SK-N-MC (cell line): Measurements from ENCODE around the gene VPS52.
A peak's percentile ranks its signal among the peaks of the same experiment; 100 is the strongest.

ENCODE experiments used
- DNase-seq: peaks from one replicate; pipeline ENCODE4 v3.0.0-alpha.2; 2011; ENCODE audit warnings: low read depth, low spot score
- H3K27ac ChIP-seq: fragments of 200-600 bp; sonication (generic); 2 replicates; pipeline ENCODE4 v1.5.1; 2016; ENCODE audit warnings: mixed run types
- H3K36me3 ChIP-seq: fragments of 200-600 bp; sonication (generic); 2 replicates; pipeline ENCODE4 v1.6.1; 2017; ENCODE audit warnings: antibody characterized with exemption, low read length, mixed read lengths; ENCODE audit not compliant: insufficient read depth
- H3K4me3 ChIP-seq: fragments of 200-600 bp; sonication (generic); 2 replicates; pipeline ENCODE4 v1.5.1; 2016
- H3K9ac ChIP-seq: fragments of 200-600 bp; sonication (generic); 2 replicates; pipeline ENCODE4 v1.8.0; 2017; ENCODE audit warnings: mixed run types, mixed read lengths; ENCODE audit not compliant: insufficient read length
- H3K9me3 ChIP-seq: fragments of 200-600 bp; sonication (generic); 2 replicates; pipeline ENCODE4 v1.6.1; 2017; ENCODE audit warnings: low read depth, mild to moderate bottlenecking, antibody characterized with exemption, low read length, moderate library complexity, mixed read lengths
- EZH2 ChIP-seq: fragments of 200-600 bp; sonication (generic); IDR thresholded peaks from one replicate; pipeline ENCODE4 v1.6.1; 2017; ENCODE audit warnings: antibody characterized with exemption
- FOXP2 ChIP-seq: optimal IDR thresholded peaks from 2 replicates; pipeline ENCODE3; 2011; ENCODE audit warnings: mild to moderate bottlenecking, moderate library complexity; ENCODE audit not compliant: insufficient read depth; ENCODE audit errors: extremely low read length, control extremely low read depth
- POLR2AphosphoS5 ChIP-seq: IDR thresholded peaks from 2 replicates; pipeline ENCODE4 v1.6.1; 2012; ENCODE audit warnings: mild to moderate bottlenecking, low read depth, low read length, borderline replicate concordance

The VPS52 gene, protein sequence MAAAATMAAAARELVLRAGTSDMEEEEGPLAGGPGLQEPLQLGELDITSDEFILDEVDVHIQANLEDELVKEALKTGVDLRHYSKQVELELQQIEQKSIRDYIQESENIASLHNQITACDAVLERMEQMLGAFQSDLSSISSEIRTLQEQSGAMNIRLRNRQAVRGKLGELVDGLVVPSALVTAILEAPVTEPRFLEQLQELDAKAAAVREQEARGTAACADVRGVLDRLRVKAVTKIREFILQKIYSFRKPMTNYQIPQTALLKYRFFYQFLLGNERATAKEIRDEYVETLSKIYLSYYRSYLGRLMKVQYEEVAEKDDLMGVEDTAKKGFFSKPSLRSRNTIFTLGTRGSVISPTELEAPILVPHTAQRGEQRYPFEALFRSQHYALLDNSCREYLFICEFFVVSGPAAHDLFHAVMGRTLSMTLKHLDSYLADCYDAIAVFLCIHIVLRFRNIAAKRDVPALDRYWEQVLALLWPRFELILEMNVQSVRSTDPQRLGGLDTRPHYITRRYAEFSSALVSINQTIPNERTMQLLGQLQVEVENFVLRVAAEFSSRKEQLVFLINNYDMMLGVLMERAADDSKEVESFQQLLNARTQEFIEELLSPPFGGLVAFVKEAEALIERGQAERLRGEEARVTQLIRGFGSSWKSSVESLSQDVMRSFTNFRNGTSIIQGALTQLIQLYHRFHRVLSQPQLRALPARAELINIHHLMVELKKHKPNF

DNA sequence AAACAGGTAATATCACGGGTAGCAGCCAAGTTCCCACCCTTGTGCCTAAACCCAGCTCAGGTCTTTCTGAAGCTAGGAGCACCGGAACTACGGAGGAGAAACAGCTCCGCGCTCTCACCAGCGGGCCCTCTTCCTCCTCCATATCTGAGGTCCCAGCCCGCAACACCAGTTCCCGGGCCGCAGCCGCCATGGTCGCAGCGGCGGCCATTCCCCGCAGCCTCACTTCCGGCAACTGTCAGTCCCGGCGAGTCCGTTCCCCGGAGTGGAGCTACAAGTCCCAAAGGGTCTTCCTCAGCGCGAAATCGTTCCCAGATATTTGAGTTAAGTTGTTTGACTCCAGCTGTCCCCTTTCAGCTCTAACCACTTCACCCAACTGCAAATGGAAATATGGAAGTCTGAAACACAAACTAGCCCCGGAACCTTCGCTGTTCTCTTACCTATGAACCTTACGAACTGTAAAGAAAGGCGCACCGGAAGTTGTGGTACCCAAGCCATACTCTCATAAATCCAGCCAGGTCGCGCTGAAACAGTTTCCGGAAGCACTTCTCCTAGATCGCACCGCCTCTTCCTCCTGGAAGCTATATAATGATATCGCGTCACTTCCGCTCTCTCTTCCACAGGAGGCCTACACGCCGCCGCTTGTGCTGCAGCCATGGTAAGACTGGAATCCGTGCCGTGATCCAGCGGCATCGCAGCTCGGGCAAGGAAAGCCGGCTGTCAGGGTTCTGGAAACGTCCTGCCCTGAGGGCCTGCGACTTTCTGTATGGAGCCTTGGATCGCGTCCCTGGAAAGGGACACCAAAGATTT lies at the start of gene VPS52, which contains the start of gene RPS18:
Gene VPS52 (minus strand): TSS at position 409 of the 807 bp plus-strand sequence. CDS start 201 bp downstream, at position 208.
Gene RPS18 (plus strand): TSS at position 608 of the 807 bp plus-strand sequence. CDS start 45 bp downstream, at position 653.
- Histone ChIP-seq H3K27ac (peak within 1 kb of the TSS; percentile 99), H3K4me3 (peak within 1 kb of the TSS; percentile 99), H3K9me3 (no peaks in the 10 kb centered on the region), H3K9ac (peak within 1 kb of the TSS; percentile 99), H3K36me3 (peaks cover 73% of the 10 kb centered on the region)
- peak; percentile 100 for DNase-seq
- TF ChIP-seq POLR2AphosphoS5: peak; percentile 100
- TF ChIP-seq EZH2: no peak
- TF ChIP-seq FOXP2: peak; percentile 20

DNA sequence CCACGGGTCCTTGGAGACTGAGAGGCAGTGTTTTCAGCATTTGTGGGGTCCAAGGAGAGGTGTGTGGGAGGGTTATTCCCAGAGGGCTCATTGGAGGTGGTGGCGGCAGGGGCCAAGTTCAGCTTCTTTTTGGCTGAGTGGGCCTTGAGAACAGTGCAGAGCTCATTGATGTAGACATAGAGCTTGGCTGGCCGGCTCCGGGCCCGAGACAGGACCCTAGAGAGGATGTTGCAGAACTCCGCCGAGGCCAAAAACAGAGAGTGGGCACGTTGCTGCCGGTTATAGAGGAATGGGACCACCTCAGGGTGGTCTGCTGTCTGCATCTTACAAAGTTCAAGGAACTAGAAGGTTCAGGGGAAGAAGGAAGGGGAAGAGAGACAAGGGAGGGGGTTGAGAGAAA lies 49.6 kb upstream of the VPS52 start:
- TF ChIP-seq POLR2AphosphoS5: no peak

DNA sequence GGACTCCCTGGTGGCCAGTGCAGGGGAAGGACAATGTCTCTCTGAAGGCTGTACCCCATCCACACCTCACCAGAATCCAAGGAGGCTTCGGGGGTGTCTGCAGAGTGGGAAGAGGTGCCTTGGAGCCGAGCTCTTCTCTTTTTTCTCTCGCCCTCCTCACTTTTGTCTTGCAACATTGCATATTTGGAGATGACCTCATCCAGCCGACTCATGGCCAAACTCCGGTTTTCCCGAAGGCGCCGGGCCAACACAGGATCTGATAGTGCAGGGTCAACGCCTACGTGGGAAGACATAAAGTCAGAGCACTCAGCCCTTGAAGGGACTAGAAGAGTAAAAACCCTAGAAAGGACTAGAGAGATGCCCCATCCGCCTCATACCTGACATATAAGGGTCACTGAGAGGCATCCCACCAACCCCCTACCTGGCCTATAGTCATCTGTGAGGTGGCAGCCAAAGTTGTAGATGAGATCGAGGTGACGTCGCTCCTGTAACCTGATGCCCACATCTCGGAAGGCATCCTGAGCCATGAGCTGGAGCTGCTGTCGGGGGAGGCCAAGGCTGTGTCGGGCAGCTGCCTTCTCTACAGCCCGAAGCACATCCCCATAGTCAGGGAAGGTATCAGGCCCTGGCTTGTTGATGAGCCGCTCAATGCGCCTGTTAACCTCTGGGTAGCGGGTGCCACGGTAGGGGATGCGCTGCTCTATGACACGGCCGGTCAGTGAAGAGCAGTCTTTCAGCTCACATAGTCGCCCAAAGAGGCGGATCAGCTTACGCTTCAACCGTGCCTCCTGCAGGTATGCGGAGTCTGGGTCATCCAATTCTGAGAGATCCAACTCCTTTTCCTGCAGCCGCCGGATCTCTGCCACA lies 48.9 kb upstream of the VPS52 start:
- peaks cover 33% of the 10 kb centered on the region for H3K36me3 ChIP-seq
- DNase-seq: no peak
- TF ChIP-seq EZH2 (no peak), FOXP2 (no peak), POLR2AphosphoS5 (no peak)
- H3K27ac ChIP-seq: peak overlapping the region; percentile 42; the same call in 1 of the 2 replicates
- peak overlapping the region; percentile 87; the same call in 1 of the 2 replicates for H3K4me3 ChIP-seq
- H3K9me3 ChIP-seq: no peaks in the 10 kb centered on the region
- H3K9ac ChIP-seq: peak overlapping the region; percentile 97

More for the DNA sequence above, 49.6 kb upstream of the VPS52 start:
- H3K4me3 ChIP-seq: peak overlapping the region; percentile 87
- H3K9ac ChIP-seq: peak overlapping the region; percentile 97
- H3K27ac ChIP-seq: no peak overlapping the region
- H3K9me3 ChIP-seq: no peaks in the 10 kb centered on the region
- H3K36me3 ChIP-seq: peaks cover 33% of the 10 kb centered on the region
- no peak for DNase-seq

DNA sequence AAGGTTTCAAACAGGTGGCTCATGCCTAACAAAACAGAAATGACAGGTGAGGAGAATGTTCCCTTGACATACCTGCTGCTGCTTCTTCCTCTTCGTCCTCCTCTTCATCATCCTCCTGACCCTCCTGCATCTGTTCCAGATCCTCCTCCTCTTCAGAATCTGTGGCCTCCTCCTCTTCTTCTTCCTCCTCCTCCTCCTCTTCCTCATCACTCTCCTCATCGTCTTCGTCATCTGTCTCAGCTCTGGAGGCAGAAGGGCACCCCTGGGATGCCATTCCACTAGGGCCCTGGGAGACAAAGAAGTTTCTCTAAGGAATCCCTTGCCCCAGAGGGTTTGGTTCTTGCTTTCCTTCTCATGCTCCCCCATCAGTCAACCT lies 48.3 kb upstream of the VPS52 start:
- H3K9ac ChIP-seq: no peak overlapping the region
- no peak overlapping the region for H3K4me3 ChIP-seq
- no peak for DNase-seq
- no peak for TF ChIP-seq POLR2AphosphoS5
- TF ChIP-seq EZH2: no peak
- TF ChIP-seq FOXP2: no peak
- no peaks in the 10 kb centered on the region for H3K9me3 ChIP-seq
- peaks cover 33% of the 10 kb centered on the region for H3K36me3 ChIP-seq
- H3K27ac ChIP-seq: no peak overlapping the region

DNA sequence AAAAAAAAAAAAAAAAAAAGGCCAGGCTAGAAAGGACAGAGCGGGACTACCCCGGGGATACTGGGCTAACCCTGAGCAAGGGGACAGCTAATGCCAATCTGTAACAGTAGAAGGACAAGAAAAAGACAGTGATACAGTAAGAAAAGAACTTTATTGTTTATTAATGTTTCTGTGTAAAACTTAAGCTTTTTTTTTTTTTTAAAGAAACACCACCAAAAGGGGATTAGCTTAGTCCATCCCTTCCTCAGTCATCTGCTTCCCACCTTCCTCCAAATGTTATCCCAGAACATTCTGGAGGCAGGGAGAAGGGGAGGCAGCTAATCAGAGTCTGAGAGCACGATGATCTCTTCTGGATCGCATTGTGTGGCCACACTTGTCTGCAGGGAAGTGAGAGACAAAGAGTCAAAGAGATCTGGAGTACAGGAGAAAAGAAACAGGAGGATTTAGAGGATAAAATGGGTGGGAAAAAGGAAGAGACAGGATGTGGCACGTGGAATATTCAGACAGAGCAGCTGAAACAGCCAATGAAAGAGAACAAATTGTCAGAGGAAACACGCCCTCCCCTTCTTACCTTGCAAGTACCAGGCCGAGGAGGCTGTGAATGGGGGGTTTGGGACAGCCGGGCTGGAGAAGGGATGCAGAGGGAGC lies 46.9 kb upstream of the VPS52 start:
- Histone ChIP-seq H3K4me3 (peak overlapping the region; percentile 92), H3K9me3 (no peaks in the 10 kb centered on the region), H3K36me3 (peaks cover 33% of the 10 kb centered on the region), H3K27ac (peak overlapping the region; percentile 76; the same call in 1 of the 2 replicates), H3K9ac (peak overlapping the region; percentile 34)
- DNase-seq: no peak
- TF ChIP-seq POLR2AphosphoS5: no peak
- TF ChIP-seq FOXP2: no peak
- no peak for TF ChIP-seq EZH2

DNA sequence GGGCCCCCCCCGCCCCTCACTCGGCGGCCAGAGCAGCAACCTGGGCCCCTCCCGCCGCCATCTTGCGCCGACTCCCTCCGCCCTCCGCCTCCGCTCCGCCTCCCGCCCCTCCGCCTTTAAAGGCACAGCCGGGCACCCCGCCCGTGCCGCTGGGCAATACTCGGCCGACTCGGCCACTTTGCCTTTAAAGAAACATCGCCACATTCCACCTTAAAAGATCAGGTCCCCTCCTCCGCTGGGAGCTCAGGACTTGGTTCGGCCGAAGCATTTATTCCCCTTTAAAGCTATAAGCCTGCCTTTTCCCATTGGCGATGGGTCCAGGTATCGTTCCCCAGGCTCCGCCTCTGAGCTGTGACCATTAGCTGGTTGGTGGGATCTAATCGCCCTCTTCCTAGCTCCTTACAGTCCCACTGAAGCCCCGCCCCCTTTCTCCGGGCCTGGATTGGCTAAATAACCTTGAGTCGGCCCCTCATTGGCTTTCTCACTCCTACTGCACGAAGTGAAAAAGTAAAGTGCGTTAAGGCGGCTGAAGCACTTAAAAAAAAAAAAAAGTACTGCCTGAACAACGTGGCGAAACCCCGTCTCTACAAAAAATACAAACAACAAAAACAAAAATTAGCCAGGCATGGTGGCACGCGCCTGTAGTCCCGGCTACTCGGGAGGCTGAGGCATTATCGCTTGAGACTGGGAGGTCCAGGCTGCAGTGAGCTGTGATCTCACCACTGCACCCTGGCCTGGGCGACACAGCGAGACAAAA lies 46.2 kb upstream of the VPS52 start, which contains the start of gene ZBTB22:
Gene ZBTB22 (minus strand): TSS at position 76 of the 757 bp plus-strand sequence. CDS start 828 bp downstream, outside the sequence.
- peak; percentile 99 for DNase-seq
- TF ChIP-seq EZH2: no peak
- TF ChIP-seq POLR2AphosphoS5: peak; percentile 76
- Histone ChIP-seq H3K9ac (peak within 1 kb of the TSS; percentile 67), H3K36me3 (peaks cover 33% of the 10 kb centered on the region), H3K27ac (peak within 1 kb of the TSS; percentile 88), H3K4me3 (peak within 1 kb of the TSS; percentile 92), H3K9me3 (no peaks in the 10 kb centered on the region)

DNA sequence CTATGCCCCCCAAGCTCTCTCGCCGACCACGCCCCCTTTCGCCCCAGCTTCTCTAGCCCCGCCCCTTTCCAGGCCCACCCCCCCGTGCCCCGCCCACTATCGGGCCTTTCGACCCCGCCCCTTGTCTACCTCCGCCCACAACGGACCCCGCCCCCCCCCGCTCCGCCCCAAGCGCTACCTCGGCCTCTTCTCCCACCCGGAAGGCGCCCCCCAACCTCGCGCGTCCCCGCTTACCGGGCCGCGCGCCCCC lies 45.7 kb upstream of the VPS52 start:
- Histone ChIP-seq H3K27ac (0 out of 2 replicates have a peak overlapping the region, but pooled peaks have one; percentile 88), H3K9ac (no peak overlapping the region), H3K9me3 (no peaks in the 10 kb centered on the region), H3K36me3 (peaks cover 33% of the 10 kb centered on the region), H3K4me3 (peak overlapping the region; percentile 92)
- no peak for TF ChIP-seq FOXP2
- TF ChIP-seq POLR2AphosphoS5: no peak
- no peak for TF ChIP-seq EZH2
- no peak for DNase-seq
